ENCODE measurements around the gene PCSK1. TPM values are rescaled to one million over a fixed set of nuclear protein-coding genes. Genes with fewer than 3 reads are reported as not detected.

The PCSK1 gene
- total and polyA plus RNA-seq, 4 donors: 0.13 to 7.7 (median 1.6) TPM

DNA sequence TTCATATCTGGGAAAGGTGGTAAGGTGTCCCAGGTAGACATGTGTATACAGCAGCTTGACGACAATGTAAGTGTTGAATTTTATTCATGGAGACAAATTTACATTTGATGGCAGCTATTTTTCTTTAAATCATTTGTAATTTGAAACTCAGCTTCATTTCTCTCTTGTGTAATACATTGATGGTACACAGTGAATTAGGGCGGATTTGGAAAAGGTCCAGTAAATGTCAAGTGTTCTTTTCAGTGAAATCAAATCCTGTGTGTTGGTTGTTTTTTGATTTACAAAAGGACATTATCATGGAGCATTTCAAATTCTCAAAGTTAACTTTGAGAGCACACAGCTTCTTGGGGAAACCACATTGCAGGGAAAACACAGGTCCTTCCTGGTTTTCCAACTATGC, 30.0 kb upstream of the PCSK1 start:
- H3K27me3 ChIP-seq (ENCODE audit: control insufficient read depth in 1 of 2, insufficient read depth in 2 of 2, low read length in 1 of 2): no peaks in the 10 kb centered on the region
- DNase-seq (no peak), ATAC-seq (ENCODE audit: low FRiP score) (no peak)
- no peaks in the 10 kb centered on the region for H3K9me3 ChIP-seq (ENCODE audit: control insufficient read depth, low read length)
- no peaks in the 10 kb centered on the region for H3K4me1 ChIP-seq (ENCODE audit: control insufficient read depth in 1 of 2, insufficient read depth in 2 of 2, low read length in 2 of 2)
- no peak overlapping the region for H3K27ac ChIP-seq (ENCODE audit: low read depth in 1 of 2, low read length in 2 of 2)
- H3K4me3 ChIP-seq (ENCODE audit: low read length in 2 of 2): no peak overlapping the region
- H3K36me3 ChIP-seq (ENCODE audit: control insufficient read depth in 1 of 2, insufficient read depth in 2 of 2, low read length in 1 of 2): no peaks in the 10 kb centered on the region
- 88 to 93% methylated on average over 2 of the region's 2 CpGs for WGBS, 2 donors
- intact Hi-C loops (cut with DNase I): no loop called here

DNA sequence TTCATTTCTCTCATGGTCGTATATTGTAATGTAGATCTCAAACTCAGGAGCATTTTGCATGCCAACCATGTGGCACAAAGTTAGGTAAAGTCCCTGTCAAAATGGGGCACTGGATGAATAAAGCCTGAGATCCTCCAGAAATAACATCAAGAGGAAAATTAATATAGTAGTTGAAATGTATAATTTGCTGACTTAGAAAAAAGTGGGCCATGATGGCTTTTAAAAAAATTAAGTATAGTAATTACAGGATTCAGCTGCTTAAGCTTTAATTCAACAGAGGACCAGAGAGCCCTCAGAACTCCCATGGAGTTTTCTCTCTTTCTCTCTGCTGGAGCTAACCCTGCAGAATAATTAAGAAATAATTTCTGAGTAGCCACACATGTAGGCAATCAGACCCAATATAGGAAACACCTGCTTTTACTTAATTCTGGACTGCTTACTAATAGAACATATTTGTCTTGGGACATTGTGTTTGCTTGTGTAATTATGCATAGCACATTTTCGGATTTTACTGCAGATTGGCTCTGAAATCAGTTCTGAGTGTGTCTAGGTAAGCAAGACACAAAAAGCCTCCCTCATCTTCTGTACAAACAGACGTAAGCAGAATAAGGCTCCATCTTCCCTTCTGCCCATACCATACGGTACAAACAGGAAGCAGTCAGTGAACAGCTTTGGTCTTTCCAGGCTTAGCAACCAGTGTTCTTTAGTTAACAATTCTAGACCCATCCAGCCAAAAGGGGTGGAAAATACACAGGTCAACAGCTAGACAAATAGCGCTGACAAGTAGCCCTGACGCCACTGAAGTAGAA, 26.5 kb upstream of the PCSK1 start:
- no peak overlapping the region for H3K4me3 ChIP-seq (ENCODE audit: low read length in 2 of 2)
- no peaks in the 10 kb centered on the region for H3K4me1 ChIP-seq (ENCODE audit: control insufficient read depth in 1 of 2, insufficient read depth in 2 of 2, low read length in 2 of 2)
- intact Hi-C loops (cut with DNase I): no loop called here
- no peaks in the 10 kb centered on the region for H3K27me3 ChIP-seq (ENCODE audit: control insufficient read depth in 1 of 2, insufficient read depth in 2 of 2, low read length in 1 of 2)
- H3K27ac ChIP-seq (ENCODE audit: low read depth in 1 of 2, low read length in 2 of 2): no peak overlapping the region
- H3K9me3 ChIP-seq (ENCODE audit: control insufficient read depth, low read length): no peaks in the 10 kb centered on the region
- no peak for ATAC-seq (ENCODE audit: low FRiP score)
- WGBS, 2 donors: 71 to 81% methylated on average over 6 of the region's 6 CpGs
- no peaks in the 10 kb centered on the region for H3K36me3 ChIP-seq (ENCODE audit: control insufficient read depth in 1 of 2, insufficient read depth in 2 of 2, low read length in 1 of 2)
- no peak for DNase-seq

DNA sequence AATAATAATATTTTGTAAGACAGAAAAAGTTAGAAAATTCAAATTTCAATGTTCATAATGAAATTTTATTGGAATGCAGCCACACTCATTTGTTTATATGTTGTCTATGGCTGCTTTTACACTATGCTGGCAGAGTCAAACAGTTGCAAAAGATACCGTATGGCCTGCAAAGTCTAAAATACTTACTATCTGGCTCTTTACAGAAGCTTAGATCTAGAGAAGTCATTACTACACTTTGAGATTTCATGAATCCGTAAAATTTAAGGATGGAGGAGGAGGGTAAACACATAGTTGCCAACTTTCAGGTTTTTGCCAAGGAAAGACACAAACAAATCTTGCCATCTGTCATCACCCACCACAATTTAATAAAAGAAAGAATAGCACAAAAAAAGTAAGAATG, 25.1 kb upstream of the PCSK1 start:
- no peak overlapping the region for H3K27ac ChIP-seq (ENCODE audit: low read depth in 1 of 2, low read length in 2 of 2)
- no peaks in the 10 kb centered on the region for H3K27me3 ChIP-seq (ENCODE audit: control insufficient read depth in 1 of 2, insufficient read depth in 2 of 2, low read length in 1 of 2)
- intact Hi-C loops (cut with DNase I): no loop called here
- H3K9me3 ChIP-seq (ENCODE audit: control insufficient read depth, low read length): no peaks in the 10 kb centered on the region
- H3K36me3 ChIP-seq (ENCODE audit: control insufficient read depth in 1 of 2, insufficient read depth in 2 of 2, low read length in 1 of 2): no peaks in the 10 kb centered on the region
- ATAC-seq (ENCODE audit: low FRiP score) (no peak), DNase-seq (no peak)
- no peaks in the 10 kb centered on the region for H3K4me1 ChIP-seq (ENCODE audit: control insufficient read depth in 1 of 2, insufficient read depth in 2 of 2, low read length in 2 of 2)
- H3K4me3 ChIP-seq (ENCODE audit: low read length in 2 of 2): no peak overlapping the region
- WGBS, 2 donors: 48 to 59% methylated on average over 2 of the region's 2 CpGs

DNA sequence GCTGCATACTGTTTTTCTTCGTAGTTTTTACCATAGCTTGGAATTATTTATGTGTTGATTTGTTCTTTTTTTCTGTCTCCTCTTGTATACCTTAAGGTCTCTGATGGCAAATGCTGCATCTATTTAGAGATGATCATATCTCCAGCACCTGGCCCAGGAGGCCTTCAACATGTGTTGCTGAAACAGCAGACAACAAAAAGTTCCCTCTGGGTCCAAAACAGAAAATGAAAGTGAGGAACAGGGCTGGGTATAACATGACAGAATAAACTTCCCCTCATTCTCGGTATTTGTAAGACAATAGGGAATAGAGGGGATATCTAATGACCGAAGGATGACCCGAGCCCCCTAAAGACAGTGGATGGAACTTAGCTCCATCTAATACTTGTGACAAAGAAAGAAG, 22.7 kb upstream of the PCSK1 start:
- no peaks in the 10 kb centered on the region for H3K36me3 ChIP-seq (ENCODE audit: control insufficient read depth in 1 of 2, insufficient read depth in 2 of 2, low read length in 1 of 2)
- DNase-seq (no peak), ATAC-seq (ENCODE audit: low FRiP score) (no peak)
- no peaks in the 10 kb centered on the region for H3K9me3 ChIP-seq (ENCODE audit: control insufficient read depth, low read length)
- no peak overlapping the region for H3K27ac ChIP-seq (ENCODE audit: low read depth in 1 of 2, low read length in 2 of 2)
- WGBS, 2 donors: 84 to 90% methylated on average over 4 of the region's 4 CpGs
- no peaks in the 10 kb centered on the region for H3K27me3 ChIP-seq (ENCODE audit: control insufficient read depth in 1 of 2, insufficient read depth in 2 of 2, low read length in 1 of 2)
- no peak overlapping the region for H3K4me3 ChIP-seq (ENCODE audit: low read length in 2 of 2)
- H3K4me1 ChIP-seq (ENCODE audit: control insufficient read depth in 1 of 2, insufficient read depth in 2 of 2, low read length in 2 of 2): no peaks in the 10 kb centered on the region
- intact Hi-C loops (cut with DNase I): no loop called here

DNA sequence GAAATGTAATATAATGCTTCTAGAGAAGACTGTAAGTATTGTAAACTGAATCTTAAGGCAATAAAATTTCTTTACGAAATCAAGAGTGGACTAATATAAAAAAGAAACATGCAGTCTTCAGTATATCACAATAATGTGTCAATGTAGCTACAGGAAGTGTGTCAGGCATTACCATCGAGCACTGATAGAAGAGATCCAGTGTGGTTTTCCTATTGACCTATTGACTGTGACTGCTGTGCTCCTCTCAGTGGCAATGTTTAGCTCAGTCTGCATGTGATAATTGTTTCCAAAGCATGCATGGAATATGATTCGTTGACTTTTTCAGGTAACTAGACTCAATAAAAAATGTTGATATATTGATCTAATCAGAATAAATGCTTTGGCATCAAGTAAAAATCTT, 20.3 kb upstream of the PCSK1 start:
- Histone ChIP-seq H3K36me3 (ENCODE audit: control insufficient read depth in 1 of 2, insufficient read depth in 2 of 2, low read length in 1 of 2) (no peaks in the 10 kb centered on the region), H3K27me3 (ENCODE audit: control insufficient read depth in 1 of 2, insufficient read depth in 2 of 2, low read length in 1 of 2) (no peaks in the 10 kb centered on the region), H3K9me3 (ENCODE audit: control insufficient read depth, low read length) (no peaks in the 10 kb centered on the region), H3K4me3 (ENCODE audit: low read length in 2 of 2) (no peak overlapping the region), H3K4me1 (ENCODE audit: control insufficient read depth in 1 of 2, insufficient read depth in 2 of 2, low read length in 2 of 2) (no peaks in the 10 kb centered on the region), H3K27ac (ENCODE audit: low read depth in 1 of 2, low read length in 2 of 2) (no peak overlapping the region)
- intact Hi-C loops (cut with DNase I): no loop called here
- 86% methylated on average over 3 of the region's 3 CpGs for WGBS, 2 donors
- ATAC-seq (ENCODE audit: low FRiP score) (no peak), DNase-seq (no peak)

DNA sequence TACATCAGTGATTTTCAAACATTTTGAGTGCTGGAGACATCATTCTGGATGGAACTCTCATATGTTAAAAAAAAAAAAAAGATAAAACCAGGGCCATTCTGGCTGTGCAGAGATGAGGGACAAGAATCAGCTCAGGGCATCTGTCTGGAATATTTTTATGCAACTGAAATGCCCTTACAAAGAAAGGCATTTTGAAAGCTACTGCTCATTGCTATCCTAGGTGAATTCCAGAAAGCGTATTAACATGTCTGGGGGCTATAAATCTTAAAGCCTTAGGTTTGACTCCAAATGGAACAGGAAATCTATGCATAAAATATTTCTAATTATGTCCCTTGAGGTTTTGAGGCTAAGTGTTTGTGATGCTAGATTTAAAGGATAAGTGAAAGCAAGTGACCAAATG, 14.9 kb upstream of the PCSK1 start:
- H3K9me3 ChIP-seq (ENCODE audit: control insufficient read depth, low read length): no peaks in the 10 kb centered on the region
- no peak for DNase-seq
- 18 to 53% methylated on average over 1 of the region's 1 CpG for WGBS, 2 donors
- no peaks in the 10 kb centered on the region for H3K36me3 ChIP-seq (ENCODE audit: control insufficient read depth in 1 of 2, insufficient read depth in 2 of 2, low read length in 1 of 2)
- ATAC-seq (ENCODE audit: low FRiP score): no peak
- H3K27ac ChIP-seq (ENCODE audit: low read depth in 1 of 2, low read length in 2 of 2): no peak overlapping the region
- no peak overlapping the region for H3K4me3 ChIP-seq (ENCODE audit: low read length in 2 of 2)
- intact Hi-C loops (cut with DNase I): no loop called here
- H3K4me1 ChIP-seq (ENCODE audit: control insufficient read depth in 1 of 2, insufficient read depth in 2 of 2, low read length in 2 of 2): no peaks in the 10 kb centered on the region
- H3K27me3 ChIP-seq (ENCODE audit: control insufficient read depth in 1 of 2, insufficient read depth in 2 of 2, low read length in 1 of 2): no peaks in the 10 kb centered on the region

DNA sequence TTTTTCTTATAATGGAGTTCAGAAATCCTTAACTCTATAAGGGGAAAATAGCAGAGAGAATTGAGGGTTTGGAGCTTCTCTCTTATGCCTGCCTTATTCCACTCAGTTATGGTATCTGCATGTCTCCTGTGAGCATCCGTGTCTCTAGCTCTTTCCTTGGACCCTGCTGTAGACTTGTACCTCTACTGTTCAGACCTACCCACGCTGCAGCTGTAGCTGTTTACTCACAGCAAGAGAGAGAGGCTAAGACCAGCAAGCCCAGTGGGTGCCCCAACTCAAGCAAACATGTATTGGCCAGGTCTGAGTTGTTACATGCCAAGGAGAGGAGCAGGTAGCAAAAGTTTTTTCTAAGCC, 7.1 kb upstream of the PCSK1 start:
- 68 to 77% methylated on average over 2 of the region's 2 CpGs for WGBS, 2 donors
- H3K4me1 ChIP-seq (ENCODE audit: control insufficient read depth in 1 of 2, insufficient read depth in 2 of 2, low read length in 2 of 2): no peaks in the 10 kb centered on the region

DNA sequence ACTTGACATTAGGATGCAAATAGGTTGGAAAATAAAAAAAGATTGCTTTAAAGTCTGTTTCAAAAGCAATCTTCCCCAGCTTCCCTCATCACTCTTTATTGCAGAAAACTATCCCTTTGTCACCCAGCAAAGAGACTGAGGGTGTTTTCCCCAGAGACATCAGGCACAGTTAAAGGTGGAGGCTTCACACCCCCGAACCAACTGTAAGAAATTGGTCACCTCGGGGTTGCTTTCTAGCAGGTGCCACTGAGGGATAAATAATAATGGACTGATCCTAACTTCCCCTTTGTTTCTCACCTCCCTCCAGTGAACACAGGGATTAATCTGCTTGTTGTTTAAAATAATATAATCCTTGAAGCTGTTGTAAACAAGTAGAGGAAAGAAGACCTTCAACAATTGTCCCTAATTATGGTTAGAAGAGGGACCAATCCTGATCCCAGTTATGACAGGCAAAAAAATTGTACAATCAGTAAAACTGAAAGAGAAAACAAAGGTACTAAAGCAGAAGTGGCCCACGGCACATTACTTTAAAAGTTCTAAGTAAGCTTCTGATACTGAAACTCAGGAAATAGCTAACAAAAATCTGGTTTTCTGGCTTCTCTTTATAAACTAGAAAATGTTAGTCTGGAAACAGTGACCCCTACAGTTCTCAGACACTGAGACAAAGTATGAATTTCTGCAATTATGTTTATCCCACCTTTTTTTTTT, 6.6 kb upstream of the PCSK1 start:
- no peaks in the 10 kb centered on the region for H3K27me3 ChIP-seq (ENCODE audit: control insufficient read depth in 1 of 2, insufficient read depth in 2 of 2, low read length in 1 of 2)
- 28 to 39% methylated on average over 3 of the region's 3 CpGs for WGBS, 2 donors
- intact Hi-C loops (cut with DNase I): no loop called here

More for the DNA sequence above, 7.1 kb upstream of the PCSK1 start:
- DNase-seq: no peak
- Histone ChIP-seq H3K27me3 (ENCODE audit: control insufficient read depth in 1 of 2, insufficient read depth in 2 of 2, low read length in 1 of 2) (no peaks in the 10 kb centered on the region), H3K27ac (ENCODE audit: low read depth in 1 of 2, low read length in 2 of 2) (no peak overlapping the region), H3K9me3 (ENCODE audit: control insufficient read depth, low read length) (no peaks in the 10 kb centered on the region), H3K36me3 (ENCODE audit: control insufficient read depth in 1 of 2, insufficient read depth in 2 of 2, low read length in 1 of 2) (no peaks in the 10 kb centered on the region), H3K4me3 (ENCODE audit: low read length in 2 of 2) (no peak overlapping the region)
- intact Hi-C loops (cut with DNase I): no loop called here
- no peak for ATAC-seq (ENCODE audit: low FRiP score)

DNA sequence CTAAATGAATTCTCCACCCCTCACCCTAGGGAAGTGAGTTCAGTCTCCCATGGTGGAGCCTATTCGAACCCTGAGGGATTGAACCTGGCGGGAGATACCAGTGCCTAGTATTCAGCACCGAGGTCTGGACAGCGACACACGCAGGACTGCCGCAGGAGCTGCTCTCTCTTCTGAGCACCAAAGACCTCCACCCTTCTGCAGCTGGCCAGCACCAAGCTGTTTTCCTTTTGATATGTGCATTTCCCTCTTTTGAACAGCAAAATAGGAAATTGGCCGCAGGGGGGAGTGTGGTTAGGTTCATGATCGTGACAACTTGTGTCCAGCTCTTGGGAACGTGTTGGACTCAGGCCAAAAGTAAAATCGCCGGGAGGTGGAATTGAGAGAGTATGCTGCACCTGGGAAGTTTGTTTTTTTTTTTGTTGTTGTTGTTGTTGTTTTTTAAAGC, 1.2 kb upstream of the PCSK1 start:
- ATAC-seq (ENCODE audit: low FRiP score): peak; percentile 79
- Histone ChIP-seq H3K36me3 (ENCODE audit: control insufficient read depth in 1 of 2, insufficient read depth in 2 of 2, low read length in 1 of 2) (no peaks in the 10 kb centered on the region), H3K4me1 (ENCODE audit: control insufficient read depth in 1 of 2, insufficient read depth in 2 of 2, low read length in 2 of 2) (peaks cover 0 to 2% of the 10 kb centered on the region in 2 donors), H3K9me3 (ENCODE audit: control insufficient read depth, low read length) (no peaks in the 10 kb centered on the region), H3K4me3 (ENCODE audit: low read length in 2 of 2) (no peak overlapping the region), H3K27ac (ENCODE audit: low read depth in 1 of 2, low read length in 2 of 2) (no peak overlapping the region), H3K27me3 (ENCODE audit: control insufficient read depth in 1 of 2, insufficient read depth in 2 of 2, low read length in 1 of 2) (peaks cover 0 to 3% of the 10 kb centered on the region in 2 donors)
- peak; percentile 82 to 88 for DNase-seq
- intact Hi-C loops (cut with DNase I): no loop called here
- 2% methylated on average over 11 of the region's 11 CpGs for WGBS, 2 donors

More for the DNA sequence above, 6.6 kb upstream of the PCSK1 start:
- no peak for DNase-seq
- ATAC-seq (ENCODE audit: low FRiP score): no peak
- H3K27ac ChIP-seq (ENCODE audit: low read depth in 1 of 2, low read length in 2 of 2): no peak overlapping the region
- no peak overlapping the region for H3K4me3 ChIP-seq (ENCODE audit: low read length in 2 of 2)
- H3K36me3 ChIP-seq (ENCODE audit: control insufficient read depth in 1 of 2, insufficient read depth in 2 of 2, low read length in 1 of 2): no peaks in the 10 kb centered on the region
- H3K4me1 ChIP-seq (ENCODE audit: control insufficient read depth in 1 of 2, insufficient read depth in 2 of 2, low read length in 2 of 2): no peaks in the 10 kb centered on the region
- H3K9me3 ChIP-seq (ENCODE audit: control insufficient read depth, low read length): no peaks in the 10 kb centered on the region

Data from aorta (tissue), 5 donors.